Duodenal mucosa (tissue), 2 donors: ENCODE measurements around the gene PSD2.

Experiments
- H3K27ac ChIP-seq: one replicate; pipeline ENCODE4 v1.7.0; 2013; ENCODE audit warnings: low read depth, low read length
- H3K27me3 ChIP-seq, 2 donors: one replicate each; pipeline ENCODE4 v1.7.0; 2013; ENCODE audit warnings: low read length in 2 of 2, control low read depth in 1 of 2; ENCODE audit not compliant: insufficient read depth in 2 of 2, control insufficient read depth in 1 of 2
- H3K36me3 ChIP-seq, 2 donors: one replicate each; pipeline ENCODE4 v1.7.0; 2013; ENCODE audit warnings: low read length in 2 of 2, control low read depth in 1 of 2; ENCODE audit not compliant: insufficient read depth in 2 of 2, control insufficient read depth in 1 of 2
- H3K4me1 ChIP-seq, 2 donors: one replicate each; pipeline ENCODE4 v1.7.0; 2013; ENCODE audit warnings: low read length in 2 of 2, control low read depth in 1 of 2; ENCODE audit not compliant: insufficient read depth in 2 of 2, control insufficient read depth in 1 of 2
- H3K4me3 ChIP-seq, 2 donors: one replicate each; pipeline ENCODE4 v1.7.0; 2013; ENCODE audit warnings: low read length in 2 of 2, low read depth in 1 of 2
- H3K9ac ChIP-seq, 2 donors: one replicate each; pipeline ENCODE4 v1.7.0; 2013; ENCODE audit warnings: low read length in 2 of 2, low read depth in 1 of 2
- H3K9me3 ChIP-seq, 2 donors: one replicate each; pipeline ENCODE4 v1.7.0; 2013; ENCODE audit warnings: low read length in 2 of 2, control low read depth in 1 of 2; ENCODE audit not compliant: control insufficient read depth in 1 of 2

The PSD2 gene

GRCh38 chr5:139886213-139886612, 90.6 kb downstream of the PSD2 start:
- no peak overlapping the region for H3K27ac ChIP-seq
- no peak overlapping the region for H3K9ac ChIP-seq
- H3K4me1 ChIP-seq, result no peaks in the 10 kb centered on the region
- no peak overlapping the region for H3K4me3 ChIP-seq
- no peaks in the 10 kb centered on the region for H3K36me3 ChIP-seq
- H3K27me3 ChIP-seq, result peaks cover 0 to 7% of the 10 kb centered on the region in 2 donors
- no peaks in the 10 kb centered on the region for H3K9me3 ChIP-seq

- Histone ChIP-seq H3K9ac (no peak overlapping the region), H3K4me1 (no peaks in the 10 kb centered on the region), H3K36me3 (no peaks in the 10 kb centered on the region), H3K9me3 (no peaks in the 10 kb centered on the region), H3K27ac (no peak overlapping the region), H3K4me3 (no peak overlapping the region), H3K27me3 (peaks cover 0 to 8% of the 10 kb centered on the region in 2 donors)
Measured at GRCh38 chr5:139888370-139888769, 92.8 kb downstream of the PSD2 start.

GRCh38 chr5:139889410-139889809, 93.8 kb downstream of the PSD2 start:
- no peak overlapping the region for H3K27ac ChIP-seq

GRCh38 chr5:139893873-139894272, 98.3 kb downstream of the PSD2 start:
- no peaks in the 10 kb centered on the region for H3K4me1 ChIP-seq
- no peaks in the 10 kb centered on the region for H3K9me3 ChIP-seq
- no peak overlapping the region for H3K4me3 ChIP-seq
- H3K27me3 ChIP-seq, result peaks cover 0 to 13% of the 10 kb centered on the region in 2 donors
- no peak overlapping the region for H3K9ac ChIP-seq
- H3K27ac ChIP-seq, result no peak overlapping the region
- no peaks in the 10 kb centered on the region for H3K36me3 ChIP-seq

More at GRCh38 chr5:139889410-139889809, 93.8 kb downstream of the PSD2 start:
- Histone ChIP-seq H3K9me3 (no peaks in the 10 kb centered on the region), H3K36me3 (no peaks in the 10 kb centered on the region), H3K4me3 (no peak overlapping the region), H3K9ac (no peak overlapping the region), H3K27me3 (peaks cover 0 to 8% of the 10 kb centered on the region in 2 donors), H3K4me1 (no peaks in the 10 kb centered on the region)
